IPS DF 19.7 (cell line): ENCODE results near the gene TNMD.
"Not testable (repeated sequence)": the region's sequence is repeated elsewhere in the genome, so short reads cannot be mapped to it uniquely, and the experiment has no call there.

Experiments used
- DNase-seq: peaks from one replicate; pipeline ENCODE4 v3.0.0-alpha.2; 2013; ENCODE audit warnings: low read depth, low spot score

Gene TNMD

DNA sequence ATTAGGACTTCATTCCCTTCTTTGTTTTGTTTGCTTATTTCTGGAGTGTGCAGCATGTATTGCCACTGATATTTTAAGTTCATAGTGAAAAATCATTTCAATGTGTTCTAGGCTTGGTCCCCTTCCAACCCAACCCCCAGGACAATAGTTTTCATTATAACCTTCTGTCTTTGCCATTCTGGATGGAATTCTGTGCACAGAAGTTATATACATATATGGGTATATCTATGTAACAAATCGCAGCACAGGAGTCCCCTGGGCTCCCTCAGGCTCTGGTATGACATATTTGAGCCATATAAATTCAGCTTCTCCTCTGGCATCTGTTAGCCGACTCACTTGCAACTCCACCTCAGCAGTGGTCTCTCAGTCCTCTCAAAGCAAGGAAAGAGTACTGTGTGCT, at the start of gene TNMD:
TSS of gene TNMD (plus strand) at position 326 of the 400 bp plus-strand sequence. CDS start 83 bp downstream, outside the sequence.
- DNase-seq = no peak

DNA sequence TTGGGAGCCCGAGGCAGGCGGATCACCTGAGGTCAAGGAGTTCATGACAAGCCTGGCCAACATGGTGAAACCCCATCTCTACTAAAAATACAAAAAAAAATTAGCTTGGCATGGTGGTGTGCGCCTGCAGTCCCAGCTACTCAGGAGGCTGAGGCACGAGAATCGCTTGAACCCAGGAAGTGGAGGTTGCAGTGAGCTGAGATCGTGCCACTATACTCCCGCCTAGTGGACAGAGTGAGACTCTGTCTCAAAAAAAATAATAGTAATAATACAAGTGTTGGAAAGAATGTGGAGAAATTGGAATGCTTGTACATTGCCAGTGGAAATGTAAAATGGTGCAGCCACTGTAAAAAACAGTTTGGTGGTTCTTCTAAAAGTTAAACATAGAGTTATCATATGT, 19.2 kb upstream of the TNMD start:
- not testable (repeated sequence) for DNase-seq

DNA sequence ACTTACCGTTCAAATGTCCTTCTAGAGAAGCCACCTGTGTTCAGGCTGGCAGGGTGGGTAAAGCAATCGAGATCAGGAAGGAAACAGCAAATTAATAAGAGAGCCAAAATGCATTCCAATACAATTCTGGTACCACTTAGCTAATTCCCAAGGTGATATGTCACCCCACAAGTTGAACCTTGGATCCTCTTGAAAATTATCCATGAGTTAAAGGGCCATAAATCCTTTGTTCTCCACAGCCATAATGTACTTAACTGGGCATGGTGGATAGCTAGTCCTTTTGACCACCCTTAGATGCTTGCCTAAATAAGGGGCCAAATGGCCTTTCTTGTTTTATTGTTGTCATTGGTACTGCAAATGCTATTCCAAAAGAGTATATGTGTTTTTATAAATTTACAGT, 2.0 kb downstream of the TNMD start:
- DNase-seq = no peak

DNA sequence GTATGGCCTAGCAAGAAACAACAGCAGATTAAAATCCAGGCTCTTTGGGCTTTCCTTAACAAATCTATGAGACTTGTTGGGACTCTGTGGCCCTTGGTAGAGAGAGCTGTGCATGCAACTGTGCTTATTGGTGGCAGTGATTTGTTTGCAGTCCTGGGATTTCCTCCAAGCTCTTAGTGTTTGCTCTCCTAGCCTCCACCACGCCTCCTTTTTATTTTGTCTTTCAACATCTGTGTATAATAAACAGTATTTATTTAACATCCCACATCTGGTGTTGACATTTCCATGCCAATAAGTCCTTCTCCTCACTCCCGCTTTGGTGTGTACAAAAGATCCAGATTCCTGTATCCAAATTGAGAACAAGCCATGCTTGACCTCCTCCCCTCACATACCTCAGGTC, 3.1 kb downstream of the TNMD start:
- DNase-seq = no peak

DNA sequence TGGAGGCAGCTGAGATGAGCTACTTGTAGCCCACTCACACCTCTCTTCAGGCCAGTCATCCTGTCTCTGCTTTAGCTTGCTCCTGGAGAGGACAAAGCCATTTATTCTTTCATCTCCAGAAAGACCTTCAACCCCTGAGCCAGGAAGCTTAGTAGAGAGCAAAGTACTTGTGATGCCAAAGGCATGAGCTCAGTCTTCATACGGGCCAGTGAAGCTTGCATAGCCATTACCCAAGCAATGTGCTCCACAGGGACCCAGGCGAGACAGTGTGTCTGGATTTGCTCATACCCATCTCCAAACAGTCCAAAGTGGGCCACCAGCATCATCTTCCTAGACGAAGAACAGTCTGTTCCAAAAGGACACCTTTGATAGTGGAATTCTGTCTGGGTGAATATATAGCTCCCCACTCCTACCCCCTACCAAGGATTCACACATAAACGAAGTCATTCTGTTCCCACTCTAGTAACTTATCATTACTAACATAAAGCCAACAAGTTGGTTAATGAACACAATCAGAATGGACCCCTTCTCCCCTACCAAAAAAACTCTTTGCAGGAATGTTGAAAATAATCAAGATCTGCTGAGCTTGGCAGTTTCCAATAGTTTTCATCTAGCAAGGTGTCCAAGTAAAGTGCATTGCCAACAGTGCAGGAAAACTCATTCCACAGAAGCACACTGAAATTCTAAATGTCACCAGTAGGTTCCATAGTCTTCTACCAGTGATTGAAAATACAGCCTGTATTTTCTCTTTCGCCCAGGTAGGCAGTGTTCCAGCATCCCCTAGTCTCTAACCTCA, 6.7 kb downstream of the TNMD start:
- DNase-seq = no peak

DNA sequence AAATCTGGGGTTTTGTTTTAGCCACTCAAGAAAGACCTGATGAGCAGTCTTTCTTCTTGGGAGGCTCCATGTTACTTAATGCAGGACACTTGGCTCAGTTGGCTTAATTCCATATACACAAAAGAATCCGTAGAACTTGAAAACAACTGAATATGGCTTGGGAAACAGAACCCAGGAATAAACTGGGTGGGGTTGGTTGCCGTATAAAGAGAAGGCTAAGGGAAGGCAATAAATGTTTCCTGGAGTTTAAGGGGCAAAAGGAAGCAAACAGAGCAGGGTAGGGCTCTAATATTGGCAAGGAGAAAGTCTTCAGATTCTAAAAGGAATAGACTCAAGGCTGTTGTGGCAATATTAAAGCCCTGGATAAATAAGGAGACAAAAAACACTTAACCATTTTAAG, 8.4 kb downstream of the TNMD start:
- DNase-seq = no peak

DNA sequence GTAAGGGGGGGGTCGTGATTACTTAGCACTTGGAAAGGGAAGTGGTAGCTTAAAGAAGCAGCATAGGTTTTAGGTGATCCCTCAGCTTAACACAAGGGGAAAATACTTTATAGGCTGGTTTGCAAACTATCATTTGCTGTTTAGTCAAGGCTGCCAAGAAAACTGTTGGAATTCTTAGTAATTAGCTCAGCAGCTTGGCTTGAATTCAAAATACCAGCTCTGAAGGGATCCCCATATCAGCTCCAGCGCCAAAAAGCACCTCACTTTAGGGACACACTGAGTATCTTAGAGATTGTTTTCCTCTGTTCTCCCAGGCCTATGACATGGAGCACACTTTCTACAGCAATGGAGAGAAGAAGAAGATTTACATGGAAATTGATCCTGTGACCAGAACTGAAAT, 8.8 kb downstream of the TNMD start:
- no peak for DNase-seq

DNA sequence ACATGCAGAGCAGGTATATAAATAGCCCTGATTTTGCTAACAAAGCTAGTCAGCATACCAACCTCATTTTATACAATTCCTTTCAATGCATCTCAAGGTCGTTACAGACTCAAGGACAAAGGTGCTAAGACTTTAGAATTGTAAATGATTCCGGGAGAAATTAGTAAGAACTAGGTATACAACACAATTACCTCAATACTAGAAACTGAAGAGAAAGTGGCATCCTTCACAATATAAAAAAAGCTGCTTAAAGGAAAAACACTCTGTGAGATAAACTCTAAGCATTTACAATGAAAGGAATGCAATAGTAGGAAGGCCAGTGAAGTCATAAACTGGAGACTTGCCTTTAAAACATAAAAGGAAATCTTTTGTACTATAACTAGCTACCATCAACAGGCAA, 11.9 kb downstream of the TNMD start:
- no peak for DNase-seq

DNA sequence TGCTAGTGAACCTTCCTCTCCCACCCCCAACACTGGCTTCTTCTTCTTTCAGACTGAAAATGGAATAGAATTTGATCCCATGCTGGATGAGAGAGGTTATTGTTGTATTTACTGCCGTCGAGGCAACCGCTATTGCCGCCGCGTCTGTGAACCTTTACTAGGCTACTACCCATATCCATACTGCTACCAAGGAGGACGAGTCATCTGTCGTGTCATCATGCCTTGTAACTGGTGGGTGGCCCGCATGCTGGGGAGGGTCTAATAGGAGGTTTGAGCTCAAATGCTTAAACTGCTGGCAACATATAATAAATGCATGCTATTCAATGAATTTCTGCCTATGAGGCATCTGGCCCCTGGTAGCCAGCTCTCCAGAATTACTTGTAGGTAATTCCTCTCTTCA, 14.7 kb downstream of the TNMD start:
- DNase-seq = no peak

DNA sequence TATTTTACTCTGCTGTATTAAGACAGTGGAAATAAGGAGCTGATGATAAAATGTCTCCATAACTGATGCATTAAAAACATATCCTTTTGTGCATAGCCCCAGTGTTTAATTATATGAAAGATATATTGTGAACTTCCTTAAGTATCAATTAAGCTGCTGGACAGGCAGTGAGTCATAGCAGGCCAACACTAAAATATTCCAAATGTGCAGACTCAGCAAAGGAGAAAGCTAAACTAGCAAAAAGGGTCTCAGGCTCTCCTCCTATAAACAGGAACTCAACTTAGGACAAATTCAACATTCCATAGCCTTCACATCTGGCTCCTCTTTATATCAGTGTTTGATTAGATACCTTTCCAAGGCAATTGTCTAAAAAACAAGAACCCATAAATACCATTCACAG, 15.6 kb downstream of the TNMD start:
- no peak for DNase-seq

DNA sequence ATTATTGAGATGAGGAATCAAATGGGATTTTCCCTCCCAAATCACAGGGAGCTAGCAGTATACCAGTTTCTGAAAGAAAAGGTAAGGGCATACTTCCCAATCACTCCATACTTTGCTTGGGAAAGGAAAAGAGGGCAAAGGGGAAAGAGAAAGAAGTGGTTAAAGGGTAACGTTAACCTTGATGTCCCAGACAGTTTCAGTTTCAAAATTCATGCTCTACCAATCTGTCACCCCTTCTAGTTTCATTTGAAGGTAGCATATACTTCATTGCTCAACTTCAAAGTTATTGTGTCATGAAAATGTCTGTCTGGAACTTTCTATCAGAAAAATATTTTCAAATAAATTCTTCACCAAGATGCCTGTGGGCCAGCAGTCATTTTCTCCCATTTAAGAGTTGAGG, 16.0 kb downstream of the TNMD start:
- no peak for DNase-seq

DNA sequence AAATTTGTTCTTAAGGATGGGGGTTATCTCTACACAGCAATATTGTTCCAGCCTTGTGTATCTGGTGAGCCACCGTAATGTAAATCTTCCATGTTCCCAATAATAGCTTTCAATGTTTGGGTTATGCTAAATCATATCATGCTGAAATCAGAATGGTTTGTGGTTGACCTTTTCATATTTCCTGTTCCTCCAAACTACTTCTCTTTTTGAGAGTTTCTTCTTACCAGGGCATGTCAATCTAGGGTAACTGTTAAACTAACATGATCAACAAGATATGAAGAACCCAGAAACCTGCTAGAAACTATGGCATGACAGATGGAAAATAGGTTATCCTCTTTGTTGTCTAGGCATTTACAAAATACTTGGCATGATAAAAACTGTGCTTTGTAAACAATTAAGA, 22.0 kb downstream of the TNMD start:
- DNase-seq = no peak

DNA sequence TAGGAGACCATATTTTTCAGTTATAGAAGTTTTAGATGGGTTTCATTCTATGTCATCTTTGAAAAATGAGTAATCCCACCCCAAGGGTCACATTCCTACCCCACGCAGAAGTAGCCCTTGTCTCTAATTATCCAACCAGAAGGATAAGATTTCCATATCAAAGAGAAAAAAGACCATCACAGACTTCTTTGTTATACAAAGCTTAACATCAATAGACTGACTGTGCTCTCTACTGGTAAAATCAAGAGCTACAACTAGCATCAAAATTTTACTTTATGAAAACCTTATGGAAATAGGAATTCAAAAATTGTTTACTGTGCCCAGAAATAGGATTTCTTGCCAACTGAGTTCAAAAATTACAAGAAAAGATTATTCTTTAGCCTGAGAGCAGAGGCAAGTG, 24.9 kb downstream of the TNMD start:
- no peak for DNase-seq

DNA sequence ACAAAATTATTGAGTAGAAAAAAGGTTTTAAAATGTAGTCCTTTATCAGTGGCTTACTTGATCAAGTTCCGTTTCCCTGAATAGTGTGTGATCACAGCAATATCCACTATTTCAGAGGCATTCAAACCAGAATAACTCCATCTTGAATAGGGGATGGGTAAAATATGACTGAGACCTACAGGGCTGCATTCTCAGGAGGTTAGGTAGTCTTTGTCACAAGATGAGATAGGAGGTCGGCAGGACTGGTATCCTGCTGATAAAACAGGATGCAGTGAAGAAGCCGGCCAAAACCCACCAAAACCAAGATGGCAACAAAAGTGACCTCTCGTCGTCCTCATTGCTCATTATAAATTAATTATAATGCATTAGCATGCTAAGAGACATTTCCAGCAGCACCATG, 27.2 kb downstream of the TNMD start:
- DNase-seq = no peak

DNA sequence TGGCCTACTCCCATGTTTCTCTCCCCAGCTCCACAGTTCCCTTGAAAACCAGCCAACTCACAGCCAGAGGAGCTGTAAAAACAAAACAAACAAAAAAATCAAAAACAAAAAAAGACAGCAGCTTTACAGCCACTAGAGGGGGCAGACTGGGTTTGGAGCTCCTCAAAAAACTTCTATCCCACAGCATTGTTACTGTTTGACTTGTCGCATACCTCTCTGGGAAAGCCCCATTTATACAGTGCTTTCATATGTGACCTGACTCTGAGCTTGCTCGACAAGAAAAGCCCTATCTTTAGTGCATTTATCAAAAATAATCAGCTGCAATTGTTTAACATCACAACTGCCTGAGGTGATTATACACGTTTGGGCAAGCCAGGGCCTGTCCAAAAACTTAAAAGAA, 30.3 kb downstream of the TNMD start:
- DNase-seq = peak; percentile 9

DNA sequence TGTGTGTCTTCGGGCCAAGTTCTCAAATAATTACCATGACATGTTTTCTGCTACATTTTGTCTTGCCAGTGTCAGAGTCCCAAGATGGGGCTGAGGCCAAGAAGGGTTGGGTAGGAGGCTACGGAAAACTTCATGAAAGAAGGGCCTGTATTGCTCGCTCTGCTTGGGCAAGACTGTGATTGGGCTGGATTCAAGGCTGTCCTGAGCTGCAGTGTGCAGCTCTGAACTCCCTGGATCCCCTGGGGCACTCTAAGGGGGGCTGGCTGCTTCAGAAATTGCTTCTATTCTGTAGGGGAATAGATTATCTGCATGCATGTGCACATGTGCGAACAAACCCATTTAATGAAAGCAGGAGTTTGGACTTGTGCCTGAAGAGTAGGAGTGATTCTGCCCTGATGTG, 38.3 kb downstream of the TNMD start:
- DNase-seq = no peak

DNA sequence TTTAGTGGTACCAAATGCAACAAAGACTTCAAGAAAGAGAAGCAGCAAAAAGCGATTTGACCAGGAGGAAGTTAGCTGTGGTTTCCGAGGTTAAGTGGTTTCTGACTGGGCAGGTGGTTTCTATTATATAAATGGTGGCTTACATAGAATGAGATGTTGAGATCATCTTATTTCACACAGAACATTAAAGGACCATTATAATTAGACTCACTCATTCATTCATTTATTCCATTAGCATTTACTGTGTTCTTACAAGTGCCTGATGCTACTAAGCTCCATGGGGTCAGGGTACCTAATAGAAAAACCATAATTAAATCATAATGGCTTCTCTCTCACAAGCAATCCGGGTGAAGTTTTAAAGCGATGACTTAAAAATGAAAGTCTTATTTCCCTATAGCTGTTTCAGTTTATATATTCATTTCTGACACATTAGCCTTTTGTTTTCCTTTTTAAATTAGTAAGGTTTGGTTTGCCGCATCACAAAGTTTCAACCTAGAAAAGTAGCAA, 41.3 kb downstream of the TNMD start:
- DNase-seq = no peak

DNA sequence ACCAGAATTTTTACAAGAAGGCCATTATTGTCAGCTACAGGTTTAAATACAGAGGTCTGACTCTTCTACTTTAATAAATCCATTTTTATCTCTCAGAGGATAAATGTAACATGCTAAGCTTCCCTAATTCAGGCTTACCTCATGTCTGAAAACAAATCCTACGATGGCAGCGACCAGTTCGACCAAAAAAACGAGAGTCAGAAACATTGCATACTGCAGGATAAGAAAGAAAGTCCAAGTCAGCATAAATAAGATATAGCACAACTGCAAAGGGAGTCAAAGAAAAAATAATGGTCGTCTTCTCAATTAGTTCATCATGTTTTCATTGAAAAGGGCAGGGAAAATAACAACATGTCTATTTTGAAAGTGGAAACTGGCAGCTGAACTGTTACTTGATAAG, 50.3 kb downstream of the TNMD start:
- DNase-seq = no peak

DNA sequence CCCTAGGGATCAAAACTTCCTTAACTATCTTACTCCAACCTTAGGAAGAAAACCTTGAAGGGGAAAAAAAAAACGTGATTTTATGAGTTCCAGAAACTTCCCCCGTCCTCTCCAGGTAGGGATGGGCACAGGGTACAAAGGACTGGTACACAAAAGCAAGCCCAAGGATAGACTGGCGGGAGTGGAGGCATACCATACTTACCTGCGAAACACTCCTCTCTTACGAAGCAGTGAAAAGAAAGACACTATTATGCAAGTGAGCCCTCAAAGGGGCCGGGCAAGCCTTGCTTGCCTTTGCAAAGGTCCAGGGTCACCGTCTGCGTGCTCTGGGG, 51.2 kb downstream of the TNMD start:
- no peak for DNase-seq

DNA sequence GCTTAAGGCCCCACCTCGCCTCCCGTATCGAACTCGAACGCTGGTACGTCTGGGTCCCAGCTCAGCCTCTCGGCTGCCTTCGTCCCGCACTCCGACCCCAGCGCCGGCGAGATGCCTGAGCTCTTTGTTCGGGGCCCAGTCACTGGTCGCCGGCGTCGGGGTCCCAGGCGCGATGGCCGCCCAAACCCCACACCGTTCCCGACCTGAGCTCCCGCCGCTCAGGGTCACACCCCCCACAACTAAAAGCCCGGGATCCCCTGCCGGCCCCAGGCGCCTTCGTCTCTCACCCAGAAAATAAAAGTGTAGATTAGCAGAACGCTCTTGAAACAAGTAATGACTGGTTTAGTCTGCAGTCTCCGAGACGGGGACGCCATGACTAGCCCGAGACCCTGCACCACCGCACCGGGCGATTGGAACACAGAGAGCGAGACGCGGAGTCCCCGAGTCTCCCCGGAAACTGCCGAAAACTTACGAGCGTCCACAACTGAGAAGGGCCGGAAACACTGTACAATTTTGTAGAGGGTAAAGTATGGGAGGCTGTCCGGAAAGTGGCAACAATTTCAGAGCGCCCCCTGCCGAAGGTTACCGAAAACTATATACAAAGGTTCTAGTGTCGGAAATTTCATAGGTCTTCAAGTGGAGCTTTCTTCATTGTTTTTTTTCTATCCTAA, 51.7 kb downstream of the TNMD start, which contains the start of gene TSPAN6:
TSS of gene TSPAN6 (minus strand) at position 486 of the 671 bp plus-strand sequence. CDS start at position 374, 112 bp downstream.
- DNase-seq = peak; percentile 63

DNA sequence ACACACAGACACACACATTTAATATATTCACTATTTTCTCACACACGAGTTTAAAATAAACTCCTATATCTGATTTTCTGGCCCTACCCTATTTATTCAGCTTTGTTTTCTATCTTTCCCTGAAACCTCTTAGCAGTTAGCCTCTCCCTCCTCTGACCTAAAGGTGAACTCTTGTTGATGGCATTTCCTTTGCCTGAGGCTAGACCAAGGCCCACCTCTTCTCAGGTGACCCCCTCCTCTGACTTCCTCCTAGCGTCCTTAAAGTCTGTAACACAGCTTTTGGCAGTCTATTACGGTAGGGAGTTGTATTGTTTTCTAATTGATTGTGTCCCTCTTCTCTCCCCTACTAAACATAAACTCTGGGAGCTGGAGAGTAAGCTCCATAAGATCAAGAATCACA, 57.6 kb downstream of the TNMD start:
- no peak for DNase-seq

DNA sequence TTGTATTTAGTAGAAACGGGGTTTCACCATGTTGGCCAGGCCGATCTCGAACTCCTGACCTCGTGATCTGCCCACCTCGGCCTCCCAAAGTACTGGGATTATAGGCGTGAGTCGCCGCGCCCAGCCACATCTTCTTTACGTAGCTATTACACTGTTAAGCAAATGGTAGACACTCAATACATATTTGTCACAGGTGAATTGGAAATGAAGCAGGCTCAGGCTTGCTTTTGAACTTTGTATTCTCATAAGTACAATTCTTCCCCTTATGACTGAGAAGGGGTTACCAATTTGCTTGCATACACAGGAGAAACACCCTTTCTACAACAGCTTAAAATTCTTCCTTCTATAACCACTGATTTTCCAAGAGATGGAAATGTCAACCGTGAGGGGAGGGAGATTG, 58.5 kb downstream of the TNMD start:
- no peak for DNase-seq
